SK-N-SH treated with all-trans-retinoic acid at 6 μM for 48 hours (cell line): ENCODE measurements around the gene DNAH11.
A peak's percentile ranks its signal among the peaks of the same experiment; 100 is the strongest.

Experiments
- ATAC-seq: fragments of 200-7000 bp; cut with Tn5 transposase; 3 replicates; pipeline ENCODE4 v1.9.1; 2020; ENCODE audit warnings: mild to moderate bottlenecking, moderate library complexity
- CSDC2 ChIP-seq: fragments of 250-450 bp; sonication (Bioruptor Pico); IDR thresholded peaks from 2 replicates; pipeline ENCODE4 v1.5.0; 2020; ENCODE audit warnings: mild to moderate bottlenecking, moderate library complexity
- GLIS3 ChIP-seq: fragments of 250-450 bp; sonication (Bioruptor Pico); IDR thresholded peaks from 2 replicates; pipeline ENCODE4 v1.5.0; 2020; ENCODE audit warnings: mild to moderate bottlenecking, moderate library complexity
- OSR1 ChIP-seq: fragments of 250-450 bp; sonication (Bioruptor Pico); IDR thresholded peaks from 2 replicates; pipeline ENCODE4 v1.8.0; 2022; ENCODE audit warnings: moderate library complexity, mild to moderate bottlenecking, inconsistent platforms
- PATZ1 ChIP-seq: fragments of 250-450 bp; sonication (Bioruptor Pico); IDR thresholded peaks from 2 replicates; pipeline ENCODE4 v1.8.0; 2020; ENCODE audit warnings: mild to moderate bottlenecking, moderate library complexity, borderline replicate concordance
- PPARA ChIP-seq: fragments of 250-450 bp; sonication (Bioruptor Pico); IDR thresholded peaks from 2 replicates; pipeline ENCODE4 v1.5.0; 2020; ENCODE audit warnings: mild to moderate bottlenecking, borderline replicate concordance
- SNAI2 ChIP-seq: fragments of 250-450 bp; sonication (Bioruptor Pico); IDR thresholded peaks from 2 replicates; pipeline ENCODE4 v1.5.0; 2020; ENCODE audit warnings: mild to moderate bottlenecking, moderate library complexity
- TOX ChIP-seq: fragments of 250-450 bp; sonication (Bioruptor Pico); IDR thresholded peaks from 2 replicates; pipeline ENCODE4 v1.8.0; 2021; ENCODE audit warnings: mild to moderate bottlenecking, moderate library complexity, borderline replicate concordance
- TSHZ2 ChIP-seq: fragments of 250-450 bp; sonication (Bioruptor Pico); IDR thresholded peaks from 2 replicates; pipeline ENCODE4 v1.5.0; 2020; ENCODE audit warnings: mild to moderate bottlenecking, moderate library complexity
- ZC3H10 ChIP-seq: fragments of 250-450 bp; sonication (Bioruptor Pico); IDR thresholded peaks from 2 replicates; pipeline ENCODE4 v1.5.1; 2021; ENCODE audit warnings: mild to moderate bottlenecking, moderate library complexity
- ZNF565 ChIP-seq: fragments of 450-650 bp; formaldehyde crosslinking; conservative IDR thresholded peaks from 2 replicates; pipeline ENCODE4 v1.5.0; 2020; ENCODE audit warnings: low read depth, mild to moderate bottlenecking, moderate library complexity
- TF ChIP-seq, protein P1 (sequence below): fragments of 250-450 bp; sonication (Bioruptor Pico); IDR thresholded peaks from 2 replicates; pipeline ENCODE4 v1.5.1; 2021; ENCODE audit warnings: mild to moderate bottlenecking, moderate library complexity
- TF ChIP-seq, protein P2 (sequence below): fragments of 250-450 bp; sonication (Bioruptor Pico); IDR thresholded peaks from 2 replicates; pipeline ENCODE4 v1.5.1; 2020; ENCODE audit warnings: low read depth, mild to moderate bottlenecking, moderate library complexity

DNAH11 gene

GRCh38 chr7:21565614-21566013 is 22.8 kb downstream of the DNAH11 start (continued):
- TF ChIP-seq, protein P1, sequence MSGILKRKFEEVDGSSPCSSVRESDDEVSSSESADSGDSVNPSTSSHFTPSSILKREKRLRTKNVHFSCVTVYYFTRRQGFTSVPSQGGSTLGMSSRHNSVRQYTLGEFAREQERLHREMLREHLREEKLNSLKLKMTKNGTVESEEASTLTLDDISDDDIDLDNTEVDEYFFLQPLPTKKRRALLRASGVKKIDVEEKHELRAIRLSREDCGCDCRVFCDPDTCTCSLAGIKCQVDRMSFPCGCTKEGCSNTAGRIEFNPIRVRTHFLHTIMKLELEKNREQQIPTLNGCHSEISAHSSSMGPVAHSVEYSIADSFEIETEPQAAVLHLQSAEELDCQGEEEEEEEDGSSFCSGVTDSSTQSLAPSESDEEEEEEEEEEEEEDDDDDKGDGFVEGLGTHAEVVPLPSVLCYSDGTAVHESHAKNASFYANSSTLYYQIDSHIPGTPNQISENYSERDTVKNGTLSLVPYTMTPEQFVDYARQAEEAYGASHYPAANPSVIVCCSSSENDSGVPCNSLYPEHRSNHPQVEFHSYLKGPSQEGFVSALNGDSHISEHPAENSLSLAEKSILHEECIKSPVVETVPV (CRISPR knock-in tag), result no peak
- TF ChIP-seq SNAI2 (CRISPR knock-in tag), result no peak
- no peak for TF ChIP-seq PATZ1 (CRISPR knock-in tag)
- TF ChIP-seq CSDC2, result no peak
- no peak for TF ChIP-seq PPARA
- TF ChIP-seq ZC3H10 (CRISPR knock-in tag), result no peak
- TF ChIP-seq GLIS3, result no peak
- TF ChIP-seq TOX (CRISPR knock-in tag), result no peak
- TF ChIP-seq OSR1, result no peak

GRCh38 chr7:21566094-21566493 is 23.3 kb downstream of the DNAH11 start:
- ATAC-seq, result no peak
- TF ChIP-seq, protein P1 (CRISPR knock-in tag), result no peak
- TF ChIP-seq PATZ1 (CRISPR knock-in tag), result no peak
- TF ChIP-seq, protein P2, sequence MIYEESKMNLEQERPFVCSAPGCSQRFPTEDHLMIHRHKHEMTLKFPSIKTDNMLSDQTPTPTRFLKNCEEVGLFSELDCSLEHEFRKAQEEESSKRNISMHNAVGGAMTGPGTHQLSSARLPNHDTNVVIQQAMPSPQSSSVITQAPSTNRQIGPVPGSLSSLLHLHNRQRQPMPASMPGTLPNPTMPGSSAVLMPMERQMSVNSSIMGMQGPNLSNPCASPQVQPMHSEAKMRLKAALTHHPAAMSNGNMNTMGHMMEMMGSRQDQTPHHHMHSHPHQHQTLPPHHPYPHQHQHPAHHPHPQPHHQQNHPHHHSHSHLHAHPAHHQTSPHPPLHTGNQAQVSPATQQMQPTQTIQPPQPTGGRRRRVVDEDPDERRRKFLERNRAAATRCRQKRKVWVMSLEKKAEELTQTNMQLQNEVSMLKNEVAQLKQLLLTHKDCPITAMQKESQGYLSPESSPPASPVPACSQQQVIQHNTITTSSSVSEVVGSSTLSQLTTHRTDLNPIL (CRISPR knock-in tag), result no peak

DNA sequence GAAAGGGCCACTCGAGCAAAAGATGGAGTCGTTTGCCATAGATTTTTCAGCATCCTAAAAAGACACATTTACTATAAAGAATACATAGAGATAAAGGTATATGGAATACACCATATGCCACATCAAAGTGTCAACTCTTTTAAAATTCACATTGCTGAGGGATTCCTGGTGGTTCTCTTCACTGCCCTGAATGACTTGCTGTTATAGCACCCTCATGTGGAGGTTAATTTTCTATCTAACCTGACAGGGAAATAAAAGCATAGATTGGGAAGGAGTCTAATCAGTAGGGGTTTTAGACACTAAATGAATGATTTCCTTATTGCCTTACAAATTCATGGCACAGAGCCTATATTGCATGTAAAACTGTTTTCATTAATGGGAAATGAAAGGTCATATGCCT is 25.9 kb downstream of the DNAH11 start:
- peak; percentile 67; the same call in 2 of the 3 replicates for ATAC-seq
- TF ChIP-seq ZNF565 (CRISPR knock-in tag), result no peak
- TF ChIP-seq SNAI2 (CRISPR knock-in tag), result no peak
- TF ChIP-seq PATZ1 (CRISPR knock-in tag), result no peak
- no peak for TF ChIP-seq OSR1
- no peak for TF ChIP-seq TSHZ2 (CRISPR knock-in tag)
- no peak for TF ChIP-seq GLIS3
- no peak for TF ChIP-seq TOX (CRISPR knock-in tag)
- no peak for TF ChIP-seq ZC3H10 (CRISPR knock-in tag)
